Upper lobe of left lung (tissue), 4 donors: Measurements from ENCODE around the gene AKNA.

Source experiments
- EP300 ChIP-seq, 4 donors: sonication (generic); formaldehyde crosslinking; IDR thresholded peaks; one replicate each; pipeline ENCODE4 v1.5.1; 2017; ENCODE audit warnings: antibody characterized with exemption in 4 of 4, control low read depth in 2 of 4
- POLR2A ChIP-seq, 4 donors: fragments of 450-650 bp; IDR thresholded peaks; one replicate each; pipeline ENCODE4 v1.5.1; 2016 to 2017; ENCODE audit warnings: antibody characterized with exemption in 4 of 4, mild to moderate bottlenecking in 2 of 4
- POLR2AphosphoS5 ChIP-seq, 2 donors: sonication (generic); formaldehyde crosslinking; IDR thresholded peaks; one replicate each; pipeline ENCODE4 v1.5.1; 2017; ENCODE audit warnings: antibody characterized with exemption in 2 of 2
- TF ChIP-seq, protein P1 (sequence below), 6 experiments: fragments of 450-650 bp in 4 of 6; fragments of 200-600 bp in 2 of 6; sonication (generic) in 2 of 6; IDR thresholded peaks; one replicate each; pipeline ENCODE4 v1.5.1; 2016 to 2019; ENCODE audit warnings: antibody characterized with exemption in 6 of 6

DNA sequence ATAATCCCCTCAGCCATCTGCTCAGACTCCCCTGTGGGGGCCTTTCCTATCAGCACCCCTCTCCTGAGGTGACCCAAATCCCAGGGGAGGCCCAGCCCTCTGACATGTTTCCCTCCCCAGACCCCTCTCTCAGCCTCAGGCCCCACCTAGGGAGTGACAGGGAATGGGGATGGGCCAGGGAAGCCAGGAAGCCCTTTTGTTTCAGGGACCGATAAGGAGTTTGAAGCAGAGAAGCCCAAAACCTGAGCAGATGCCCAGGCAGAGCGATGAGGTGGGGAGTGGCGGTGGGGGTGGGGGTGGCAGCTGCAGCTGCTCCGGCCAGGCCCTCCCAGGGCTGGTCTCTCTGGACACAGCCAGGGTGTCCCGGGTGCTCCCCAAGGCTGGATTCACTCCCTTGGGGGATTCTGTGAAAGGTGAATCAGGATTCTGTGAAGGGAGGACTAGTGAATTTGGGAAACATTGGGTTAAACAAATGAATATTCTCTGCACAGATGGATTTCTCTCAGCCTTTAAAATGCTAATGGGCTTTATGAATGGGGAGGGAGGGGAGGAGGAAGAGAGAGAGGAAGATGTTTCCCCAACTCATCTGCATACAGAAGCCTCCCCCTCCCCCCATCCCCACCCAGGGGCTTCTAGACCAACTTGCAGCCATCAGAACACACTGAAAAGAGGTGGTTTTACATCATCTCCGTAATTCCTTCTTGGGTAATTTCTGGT, 17.4 kb downstream of the AKNA start:
- TF ChIP-seq, protein P1, sequence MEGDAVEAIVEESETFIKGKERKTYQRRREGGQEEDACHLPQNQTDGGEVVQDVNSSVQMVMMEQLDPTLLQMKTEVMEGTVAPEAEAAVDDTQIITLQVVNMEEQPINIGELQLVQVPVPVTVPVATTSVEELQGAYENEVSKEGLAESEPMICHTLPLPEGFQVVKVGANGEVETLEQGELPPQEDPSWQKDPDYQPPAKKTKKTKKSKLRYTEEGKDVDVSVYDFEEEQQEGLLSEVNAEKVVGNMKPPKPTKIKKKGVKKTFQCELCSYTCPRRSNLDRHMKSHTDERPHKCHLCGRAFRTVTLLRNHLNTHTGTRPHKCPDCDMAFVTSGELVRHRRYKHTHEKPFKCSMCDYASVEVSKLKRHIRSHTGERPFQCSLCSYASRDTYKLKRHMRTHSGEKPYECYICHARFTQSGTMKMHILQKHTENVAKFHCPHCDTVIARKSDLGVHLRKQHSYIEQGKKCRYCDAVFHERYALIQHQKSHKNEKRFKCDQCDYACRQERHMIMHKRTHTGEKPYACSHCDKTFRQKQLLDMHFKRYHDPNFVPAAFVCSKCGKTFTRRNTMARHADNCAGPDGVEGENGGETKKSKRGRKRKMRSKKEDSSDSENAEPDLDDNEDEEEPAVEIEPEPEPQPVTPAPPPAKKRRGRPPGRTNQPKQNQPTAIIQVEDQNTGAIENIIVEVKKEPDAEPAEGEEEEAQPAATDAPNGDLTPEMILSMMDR (IDR thresholded peaks at IDR 0.05) = no peak
- TF ChIP-seq EP300 (IDR thresholded peaks at IDR 0.05) (no peak), POLR2AphosphoS5 (IDR thresholded peaks at IDR 0.05) (no peak), POLR2A (IDR thresholded peaks at IDR 0.05) (no peak)
